ENCODE measurements around the gene SEC14L2. TPM values are rescaled to one million over a fixed set of nuclear protein-coding genes. Genes with fewer than 3 reads are reported as not detected.

The SEC14L2 gene
- total RNA-seq, 4 donors from 2014 or later, result 0.38 to 4.4 (median 3.0) TPM

- TF ChIP-seq CTCF (IDR thresholded peaks at IDR 0.05; ENCODE audit: low read depth), result no peak
These were observed 15.6 kb upstream of the SEC14L2 start for GRCh38 chr22:30381264-30381663.

GRCh38 chr22:30382340-30382739, 14.5 kb upstream of the SEC14L2 start:
- no peak for TF ChIP-seq CTCF (IDR thresholded peaks at IDR 0.05; ENCODE audit: low read depth)

GRCh38 chr22:30383061-30383460, 13.8 kb upstream of the SEC14L2 start:
- TF ChIP-seq CTCF (IDR thresholded peaks at IDR 0.05; ENCODE audit: low read depth), result no peak

GRCh38 chr22:30385942-30386341, 10.9 kb upstream of the SEC14L2 start:
- TF ChIP-seq CTCF (IDR thresholded peaks at IDR 0.05; ENCODE audit: low read depth), result no peak

- no peak for TF ChIP-seq CTCF (IDR thresholded peaks at IDR 0.05; ENCODE audit: low read depth)
These were observed 10.2 kb upstream of the SEC14L2 start for GRCh38 chr22:30386608-30386959.

- no peak for TF ChIP-seq CTCF (IDR thresholded peaks at IDR 0.05; ENCODE audit: low read depth)
These were observed 9.6 kb upstream of the SEC14L2 start, which contains the start of gene RNF215 for GRCh38 chr22:30386960-30387827. TSS of gene RNF215 (minus strand) at chr22:30387411. CDS start at chr22:30387313, 98 bp downstream.

- TF ChIP-seq CTCF (IDR thresholded peaks at IDR 0.05; ENCODE audit: low read depth), result no peak
These were observed 5.7 kb upstream of the SEC14L2 start for GRCh38 chr22:30390974-30391691.

Data from subcutaneous adipose tissue (tissue), 4 donors.